Measurements from ENCODE around the gene SLC6A16. TPM values are rescaled to one million over a fixed set of nuclear protein-coding genes. Genes with fewer than 3 reads are reported as not detected.

SLC6A16 gene
- total RNA-seq, 1 donor from 2014 or later = 0.17 TPM

GRCh38 chr19:49337267-49338022 lies 12.5 kb upstream of the SLC6A16 start:
- TF ChIP-seq CTCF (IDR thresholded peaks at IDR 0.05; ENCODE audit: insufficient read depth, low read length, poor library complexity, severe bottlenecking) = no peak
- no peak for DNase-seq (ENCODE audit: low read depth)
- Histone ChIP-seq H3K4me3 (ENCODE audit: low read depth, low read length) (no peak overlapping the region), H3K27me3 (ENCODE audit: control insufficient read depth, insufficient read depth, low read length) (peaks cover 13% of the 10 kb centered on the region), H3K36me3 (ENCODE audit: control insufficient read depth, insufficient read depth, low read length) (peaks cover 1% of the 10 kb centered on the region)

- no peak for DNase-seq (ENCODE audit: low read depth)
- TF ChIP-seq CTCF (IDR thresholded peaks at IDR 0.05; ENCODE audit: insufficient read depth, low read length, poor library complexity, severe bottlenecking) = no peak
These were observed 11.7 kb upstream of the SLC6A16 start for GRCh38 chr19:49336482-49337266.

DNA sequence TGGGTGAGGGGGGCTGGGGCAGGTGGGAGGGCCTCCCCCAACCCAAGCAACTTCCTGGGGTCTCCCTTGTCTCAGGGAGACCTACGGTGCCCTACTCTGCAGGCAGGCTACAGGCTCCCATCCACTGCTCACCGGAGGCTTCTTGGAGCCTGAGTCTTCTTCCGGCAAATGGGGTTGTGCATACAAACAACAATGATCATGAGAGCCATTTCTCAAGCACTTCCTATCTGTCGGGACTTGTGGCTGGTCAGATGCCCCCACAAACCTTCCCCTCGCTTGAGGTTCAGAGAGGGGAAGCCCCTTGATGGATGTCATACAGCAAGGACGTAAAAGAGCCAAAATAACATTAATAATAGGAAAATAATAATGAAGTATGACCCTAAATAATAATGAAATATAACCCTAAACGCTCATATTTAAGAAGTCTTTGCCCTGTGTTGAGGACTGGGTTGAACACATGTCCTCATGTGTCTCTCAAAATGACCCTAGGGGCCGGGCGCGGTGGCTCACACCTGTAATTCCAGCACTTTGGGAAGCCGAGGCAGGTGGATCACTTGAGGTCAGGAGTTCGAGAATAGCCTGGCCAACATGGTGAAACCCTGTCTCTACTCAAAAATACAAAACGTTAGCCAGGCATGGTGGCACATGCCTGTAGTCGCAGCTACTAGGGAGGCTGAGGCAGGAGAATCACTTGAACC lies 10.9 kb upstream of the SLC6A16 start:
- H3K4me3 ChIP-seq (ENCODE audit: low read depth, low read length) = no peak overlapping the region
- H3K36me3 ChIP-seq (ENCODE audit: control insufficient read depth, insufficient read depth, low read length) = peaks cover 1% of the 10 kb centered on the region
- TF ChIP-seq CTCF (IDR thresholded peaks at IDR 0.05; ENCODE audit: insufficient read depth, low read length, poor library complexity, severe bottlenecking) = no peak
- no peak for DNase-seq (ENCODE audit: low read depth)
- peaks cover 13% of the 10 kb centered on the region for H3K27me3 ChIP-seq (ENCODE audit: control insufficient read depth, insufficient read depth, low read length)

More at GRCh38 chr19:49336482-49337266, 11.7 kb upstream of the SLC6A16 start:
- Histone ChIP-seq H3K27me3 (ENCODE audit: control insufficient read depth, insufficient read depth, low read length) (peaks cover 13% of the 10 kb centered on the region), H3K36me3 (ENCODE audit: control insufficient read depth, insufficient read depth, low read length) (peaks cover 1% of the 10 kb centered on the region), H3K4me3 (ENCODE audit: low read depth, low read length) (no peak overlapping the region)

DNA sequence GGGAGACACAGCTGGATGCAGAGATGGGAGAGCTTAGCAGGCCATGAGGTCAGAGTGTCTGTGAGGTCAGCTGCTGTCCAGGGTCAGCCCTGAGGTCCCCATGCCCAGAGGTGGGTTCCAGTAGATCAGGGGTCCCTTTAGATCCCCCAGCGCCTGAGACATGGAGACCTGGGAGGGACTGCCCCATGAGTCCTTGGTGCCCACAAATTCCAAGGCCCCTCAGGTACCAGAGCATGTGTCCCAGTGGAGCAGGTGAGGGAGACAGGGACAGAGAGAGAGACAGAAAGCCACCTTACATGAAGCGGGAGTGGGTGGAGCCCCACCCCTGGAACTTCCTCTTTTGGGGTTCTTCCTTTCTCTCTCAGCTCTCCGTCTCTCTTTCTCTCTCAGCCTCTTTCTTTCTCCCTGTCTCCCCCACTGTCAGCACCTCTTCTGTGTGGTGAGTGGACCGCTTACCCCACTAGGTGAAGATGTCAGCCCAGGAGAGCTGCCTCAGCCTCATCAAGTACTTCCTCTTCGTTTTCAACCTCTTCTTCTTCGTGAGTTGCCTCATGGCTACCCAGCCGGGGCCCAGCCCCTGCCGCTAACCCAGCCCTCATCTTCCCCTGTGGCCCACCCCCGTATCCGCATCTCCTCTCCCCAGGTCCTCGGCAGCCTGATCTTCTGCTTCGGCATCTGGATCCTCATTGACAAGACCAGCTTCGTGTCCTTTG lies 10.2 kb upstream of the SLC6A16 start, which contains the start of gene CD37:
Gene CD37 (plus strand): TSS at position 336 of the 713 bp plus-strand sequence. CDS start 135 bp downstream, at position 471.
- Histone ChIP-seq H3K4me3 (ENCODE audit: low read depth, low read length) (no peak within 1 kb of the TSS), H3K36me3 (ENCODE audit: control insufficient read depth, insufficient read depth, low read length) (no peaks in the 10 kb centered on the region), H3K27me3 (ENCODE audit: control insufficient read depth, insufficient read depth, low read length) (peaks cover 13% of the 10 kb centered on the region)
- TF ChIP-seq CTCF (IDR thresholded peaks at IDR 0.05; ENCODE audit: insufficient read depth, low read length, poor library complexity, severe bottlenecking) = no peak
- no peak for DNase-seq (ENCODE audit: low read depth)

DNA sequence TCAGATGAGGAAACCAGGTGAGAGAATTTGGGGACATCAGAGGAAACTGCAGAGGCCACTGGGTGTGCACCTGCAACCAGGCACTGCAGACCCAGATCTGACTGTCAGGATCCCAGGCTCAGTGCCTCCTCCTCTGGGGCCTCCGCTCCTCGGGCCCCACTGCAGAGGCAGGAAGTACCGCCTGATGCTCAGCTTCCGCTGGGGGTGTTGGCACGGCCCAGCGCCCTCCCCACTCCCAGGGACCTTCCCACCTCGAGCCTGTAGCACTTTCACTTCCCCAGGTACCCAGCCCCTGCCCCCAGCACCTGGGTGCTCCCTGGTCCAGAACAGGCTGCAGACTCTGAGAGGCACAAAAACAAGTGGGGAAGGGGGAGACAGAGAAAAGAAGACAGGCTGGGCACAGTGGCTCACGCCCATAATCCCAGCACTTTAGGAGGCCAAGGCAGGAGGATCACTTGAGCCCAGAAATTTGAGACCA lies 8.9 kb upstream of the SLC6A16 start:
- Histone ChIP-seq H3K27me3 (ENCODE audit: control insufficient read depth, insufficient read depth, low read length) (peaks cover 10% of the 10 kb centered on the region), H3K36me3 (ENCODE audit: control insufficient read depth, insufficient read depth, low read length) (no peaks in the 10 kb centered on the region), H3K4me3 (ENCODE audit: low read depth, low read length) (no peak overlapping the region)
- no peak for DNase-seq (ENCODE audit: low read depth)
- TF ChIP-seq CTCF (IDR thresholded peaks at IDR 0.05; ENCODE audit: insufficient read depth, low read length, poor library complexity, severe bottlenecking) = no peak

Measured in kidney epithelial cell (primary cell).